Upper lobe of left lung (tissue), 6 donors: ENCODE data around the gene SNCAIP. TPM values are rescaled to one million over a fixed set of nuclear protein-coding genes. Genes with fewer than 3 reads are reported as not detected.

Experiments
- ATAC-seq, 2 donors: fragments of 200-7000 bp; cut with Tn5 transposase; one replicate each; pipeline ENCODE4 v1.9.1; 2022; ENCODE audit warnings: mild to moderate bottlenecking in 2 of 2, moderate library complexity in 2 of 2; ENCODE audit not compliant: low FRiP score in 2 of 2
- DNase-seq, 2 donors: peaks; one replicate each; pipeline ENCODE4 v3.0.0-alpha.2; 2019 to 2020
- H3K27ac ChIP-seq, 4 donors: fragments of 200-600 bp; sonication (generic); one replicate each; pipeline ENCODE4 v1.5.1; 2016 to 2019
- H3K27me3 ChIP-seq, 4 donors: fragments of 200-600 bp; sonication (generic); one replicate each; pipeline ENCODE4 v1.5.1; 2017 to 2019
- H3K36me3 ChIP-seq, 4 donors: fragments of 200-600 bp; sonication (generic); one replicate each; pipeline ENCODE4 v1.5.1; 2016 to 2019
- H3K4me1 ChIP-seq, 4 donors: fragments of 200-600 bp; sonication (generic); one replicate each; pipeline ENCODE4 v1.5.1; 2018 to 2019
- H3K4me3 ChIP-seq, 4 donors: fragments of 200-600 bp; sonication (generic); one replicate each; pipeline ENCODE4 v1.5.1; 2017 to 2019; ENCODE audit warnings: mild to moderate bottlenecking in 2 of 4, moderate library complexity in 1 of 4
- H3K9me3 ChIP-seq, 4 donors: fragments of 200-600 bp; sonication (generic); one replicate each; pipeline ENCODE4 v1.5.1; 2018 to 2019
- CTCF ChIP-seq, 6 experiments: fragments of 450-650 bp in 4 of 6; fragments of 200-600 bp in 2 of 6; sonication (generic) in 2 of 6; IDR thresholded peaks; one replicate each; pipeline ENCODE4 v1.5.1; 2016 to 2019; ENCODE audit warnings: antibody characterized with exemption in 6 of 6
- EP300 ChIP-seq, 4 donors: sonication (generic); formaldehyde crosslinking; IDR thresholded peaks; one replicate each; pipeline ENCODE4 v1.5.1; 2017; ENCODE audit warnings: antibody characterized with exemption in 4 of 4, control low read depth in 2 of 4
- POLR2A ChIP-seq, 4 donors: fragments of 450-650 bp; IDR thresholded peaks; one replicate each; pipeline ENCODE4 v1.5.1; 2016 to 2017; ENCODE audit warnings: antibody characterized with exemption in 4 of 4, mild to moderate bottlenecking in 2 of 4
- POLR2AphosphoS5 ChIP-seq, 2 donors: sonication (generic); formaldehyde crosslinking; IDR thresholded peaks; one replicate each; pipeline ENCODE4 v1.5.1; 2017; ENCODE audit warnings: antibody characterized with exemption in 2 of 2
- WGBS, 2 donors: methylation state at CpG; one replicate each; pipeline ENCODE4 v1.1.5; 2017 to 2018; 5-methylcytosine and 5-hydroxymethylcytosine counted together
- total RNA-seq, 6 donors: library from RNA; depleted of rRNA in 4 of 6; stranded (reverse); fragments of >200 nt in 4 of 6; gene quantifications; one replicate each; pipeline versions ENCODE4 v1.1.0 to v1.2.1, GENCODE V29; 2016 to 2021
- donor health status: DM: no; HTN: no; CAD: no; lungs with moderate emphysema.
- donor health status: DM: no; HTN: yes; CAD: no; lungs with severe emphysema.

SNCAIP gene
- total RNA-seq, 6 donors from 2014 or later, result 1.2 to 6.3 (median 2.3) TPM

GRCh38 chr5:122442938-122443337, 130.9 kb downstream of the SNCAIP start:
- WGBS, 2 donors, result 56 to 67% methylated on average over 1 of the region's 1 CpG
- H3K36me3 ChIP-seq, result no peaks in the 10 kb centered on the region
- ATAC-seq (no peak), DNase-seq (no peak)
- no peak overlapping the region for H3K27ac ChIP-seq
- H3K4me1 ChIP-seq, result no peaks in the 10 kb centered on the region
- H3K9me3 ChIP-seq, result no peaks in the 10 kb centered on the region
- TF ChIP-seq EP300 (IDR thresholded peaks at IDR 0.05), result no peak
- TF ChIP-seq POLR2A (IDR thresholded peaks at IDR 0.05), result no peak
- TF ChIP-seq CTCF (IDR thresholded peaks at IDR 0.05), result no peak
- no peak for TF ChIP-seq POLR2AphosphoS5 (IDR thresholded peaks at IDR 0.05)
- H3K4me3 ChIP-seq, result no peak overlapping the region
- no peaks in the 10 kb centered on the region for H3K27me3 ChIP-seq

GRCh38 chr5:122444411-122444810, 132.4 kb downstream of the SNCAIP start:
- DNase-seq (peak in 1 of 2 donors; percentile 57), ATAC-seq (no peak)
- Histone ChIP-seq H3K4me3 (no peak overlapping the region), H3K27me3 (no peaks in the 10 kb centered on the region), H3K9me3 (no peaks in the 10 kb centered on the region), H3K27ac (no peak overlapping the region), H3K4me1 (no peaks in the 10 kb centered on the region), H3K36me3 (no peaks in the 10 kb centered on the region)
- WGBS, 2 donors, result 97 to 100% methylated on average over 5 of the region's 5 CpGs
- no peak for TF ChIP-seq CTCF (IDR thresholded peaks at IDR 0.05)

GRCh38 chr5:122445070-122445469, 133.0 kb downstream of the SNCAIP start:
- WGBS, 2 donors, result 64 to 86% methylated on average over 1 of the region's 1 CpG
- no peaks in the 10 kb centered on the region for H3K36me3 ChIP-seq
- DNase-seq, result no peak

GRCh38 chr5:122447072-122447471, 135.0 kb downstream of the SNCAIP start:
- no peak for ATAC-seq
- TF ChIP-seq CTCF (IDR thresholded peaks at IDR 0.05) (no peak), POLR2A (IDR thresholded peaks at IDR 0.05) (no peak), EP300 (IDR thresholded peaks at IDR 0.05) (no peak), POLR2AphosphoS5 (IDR thresholded peaks at IDR 0.05) (no peak)
- Histone ChIP-seq H3K4me1 (no peaks in the 10 kb centered on the region), H3K27ac (no peak overlapping the region), H3K4me3 (no peak overlapping the region), H3K9me3 (no peaks in the 10 kb centered on the region), H3K36me3 (peaks cover 0 to 8% (median 0%) of the 10 kb centered on the region in 4 donors), H3K27me3 (no peaks in the 10 kb centered on the region)
- DNase-seq, result no peak
- WGBS, 2 donors, result 93 to 94% methylated on average over 3 of the region's 3 CpGs

More at GRCh38 chr5:122445070-122445469, 133.0 kb downstream of the SNCAIP start:
- Histone ChIP-seq H3K9me3 (no peaks in the 10 kb centered on the region), H3K27me3 (no peaks in the 10 kb centered on the region), H3K27ac (no peak overlapping the region), H3K4me3 (no peak overlapping the region), H3K4me1 (no peaks in the 10 kb centered on the region)
- ATAC-seq, result no peak
- TF ChIP-seq POLR2A (IDR thresholded peaks at IDR 0.05), result no peak
- no peak for TF ChIP-seq POLR2AphosphoS5 (IDR thresholded peaks at IDR 0.05)
- no peak for TF ChIP-seq CTCF (IDR thresholded peaks at IDR 0.05)
- TF ChIP-seq EP300 (IDR thresholded peaks at IDR 0.05), result no peak

GRCh38 chr5:122447879-122448278, 135.8 kb downstream of the SNCAIP start:
- 64 to 82% methylated on average over 3 of the region's 3 CpGs for WGBS, 2 donors
- no peak for TF ChIP-seq POLR2A (IDR thresholded peaks at IDR 0.05)
- no peak for TF ChIP-seq POLR2AphosphoS5 (IDR thresholded peaks at IDR 0.05)
- no peak for TF ChIP-seq EP300 (IDR thresholded peaks at IDR 0.05)
- TF ChIP-seq CTCF (IDR thresholded peaks at IDR 0.05), result no peak
- no peaks in the 10 kb centered on the region for H3K9me3 ChIP-seq
- no peak overlapping the region for H3K4me3 ChIP-seq
- peaks cover 0 to 8% (median 0%) of the 10 kb centered on the region in 4 donors for H3K36me3 ChIP-seq
- no peaks in the 10 kb centered on the region for H3K4me1 ChIP-seq
- no peak overlapping the region for H3K27ac ChIP-seq
- H3K27me3 ChIP-seq, result no peaks in the 10 kb centered on the region
- DNase-seq (no peak), ATAC-seq (no peak)
